ES-I3 (cell line): Measurements from ENCODE around the gene UCN.
"Not testable (repeated sequence)": the region's sequence is repeated elsewhere in the genome, so short reads cannot be mapped to it uniquely, and the experiment has no call there.

ENCODE experiments used
- H3K36me3 ChIP-seq: 2 replicates; pipeline ENCODE4 v1.6.1; 2013; ENCODE audit warnings: mild to moderate bottlenecking, low read length, control low read depth, moderate library complexity; ENCODE audit not compliant: insufficient read depth
- H3K4me1 ChIP-seq: 2 replicates; pipeline ENCODE4 v1.6.1; 2013; ENCODE audit warnings: mild to moderate bottlenecking, control low read depth, low read length; ENCODE audit not compliant: insufficient read depth
- H3K9ac ChIP-seq: 2 replicates; pipeline ENCODE4 v1.6.1; 2013; ENCODE audit warnings: low read depth, mild to moderate bottlenecking, low read length, moderate library complexity
- H3K9me3 ChIP-seq: 2 replicates; pipeline ENCODE4 v1.6.1; 2013; ENCODE audit warnings: mild to moderate bottlenecking, low read length, moderate library complexity; ENCODE audit not compliant: control insufficient read depth, insufficient read depth

UCN gene, protein sequence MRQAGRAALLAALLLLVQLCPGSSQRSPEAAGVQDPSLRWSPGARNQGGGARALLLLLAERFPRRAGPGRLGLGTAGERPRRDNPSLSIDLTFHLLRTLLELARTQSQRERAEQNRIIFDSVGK

DNA sequence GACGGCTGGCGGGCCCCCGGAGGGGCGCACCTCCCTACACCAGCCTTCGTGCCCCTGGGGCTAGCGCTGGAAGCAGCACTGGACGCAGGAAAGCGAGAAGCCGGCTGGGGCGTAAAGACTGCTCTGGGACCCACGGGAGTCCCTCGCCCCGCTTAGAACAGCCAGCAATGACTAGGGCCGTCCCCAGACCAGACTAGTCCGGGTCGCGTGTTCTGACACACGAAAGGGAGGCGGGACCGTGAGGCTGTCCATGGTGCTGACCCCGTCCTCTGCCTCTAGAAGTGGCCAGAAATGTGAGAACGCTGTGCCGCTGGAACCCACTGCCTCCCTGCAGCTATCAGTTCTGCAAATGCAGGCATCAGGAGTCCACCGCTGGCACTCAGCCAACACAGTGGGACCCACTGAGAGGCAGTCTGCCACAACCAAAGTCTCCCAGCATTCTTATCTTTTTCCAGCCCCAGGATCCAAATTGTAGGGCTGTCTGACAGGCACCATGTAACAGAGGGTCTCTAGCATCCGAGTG, at the start of gene UCN:
UCN (minus strand) TSS at position 87 of the 523 bp plus-strand sequence. CDS start 550 bp downstream, outside the sequence.
- H3K9me3 ChIP-seq, result no peaks in the 10 kb centered on the region
- H3K9ac ChIP-seq, result peak within 1 kb of the TSS; percentile 34; the same call in 1 of the 2 replicates
- H3K36me3 ChIP-seq, result no peaks in the 10 kb centered on the region
- H3K4me1 ChIP-seq, result no peaks in the 10 kb centered on the region; the same call in 1 of the 2 replicates

DNA sequence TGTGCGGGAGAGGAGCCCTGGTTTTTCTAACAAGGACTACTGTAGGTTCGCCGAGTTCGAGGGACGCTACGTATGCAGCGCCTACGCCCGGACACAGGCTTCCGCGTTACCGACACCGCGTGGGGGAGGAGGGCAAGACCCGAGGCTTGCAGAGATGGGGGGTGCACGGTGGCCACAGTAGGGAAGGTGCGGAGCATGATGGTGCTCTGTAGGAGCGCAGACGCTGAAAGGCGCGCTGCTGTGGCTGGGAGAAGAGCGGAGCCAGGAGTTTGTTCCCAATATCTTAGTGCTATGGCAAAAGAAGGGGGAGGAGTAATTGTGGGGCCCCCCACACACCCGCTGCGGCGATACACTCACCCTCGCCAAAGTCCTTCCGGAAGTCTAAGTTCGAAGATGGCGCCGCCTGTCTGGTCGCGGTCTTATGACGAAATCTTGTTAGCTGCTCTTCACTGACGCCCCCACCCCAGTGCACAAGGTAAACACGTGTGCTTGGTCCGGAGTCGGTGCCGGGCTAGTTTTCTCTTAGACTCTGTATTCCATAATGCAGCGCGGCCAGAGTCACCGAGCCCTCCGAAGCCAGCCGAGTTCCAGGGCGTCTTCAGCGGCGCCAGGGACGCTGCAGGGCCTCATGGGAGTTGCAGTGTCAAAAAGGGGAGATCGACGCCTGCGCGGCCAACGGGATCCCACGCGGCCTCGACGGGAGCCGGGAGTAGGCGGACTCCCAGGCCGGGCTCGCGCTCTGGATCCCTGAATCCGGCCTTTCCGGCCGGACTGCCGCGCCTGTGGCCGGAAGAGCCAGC, 48.3 kb upstream of the UCN start, which contains the start of gene GTF3C2:
GTF3C2 (minus strand) TSS at position 383 of the 800 bp plus-strand sequence. CDS start 13,210 bp downstream, outside the sequence.
- Histone ChIP-seq H3K9ac (peak within 1 kb of the TSS; percentile 82), H3K36me3 (no peaks in the 10 kb centered on the region), H3K9me3 (no peaks in the 10 kb centered on the region), H3K4me1 (peaks cover 17% of the 10 kb centered on the region; the same call in 1 of the 2 replicates)

DNA sequence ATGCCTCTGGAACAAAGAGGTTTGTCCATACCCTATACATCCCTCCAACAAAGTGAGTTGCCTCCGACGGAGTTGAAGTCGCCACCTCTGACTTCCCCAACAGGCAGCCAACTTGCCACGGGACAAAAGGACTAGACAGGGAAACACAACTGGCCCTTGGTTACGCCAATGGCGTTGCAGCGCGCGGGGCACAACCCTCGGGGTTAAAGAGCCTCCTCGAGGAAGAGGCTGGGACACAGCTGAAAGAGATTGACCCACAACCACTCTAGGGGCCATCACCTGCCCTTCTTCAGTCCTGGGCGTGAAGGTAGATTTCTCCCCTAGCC, 47.8 kb upstream of the UCN start:
- H3K9me3 ChIP-seq, result no peaks in the 10 kb centered on the region
- H3K9ac ChIP-seq, result peak overlapping the region; percentile 82
- no peaks in the 10 kb centered on the region for H3K36me3 ChIP-seq
- peaks cover 17% of the 10 kb centered on the region; the same call in 1 of the 2 replicates for H3K4me1 ChIP-seq

DNA sequence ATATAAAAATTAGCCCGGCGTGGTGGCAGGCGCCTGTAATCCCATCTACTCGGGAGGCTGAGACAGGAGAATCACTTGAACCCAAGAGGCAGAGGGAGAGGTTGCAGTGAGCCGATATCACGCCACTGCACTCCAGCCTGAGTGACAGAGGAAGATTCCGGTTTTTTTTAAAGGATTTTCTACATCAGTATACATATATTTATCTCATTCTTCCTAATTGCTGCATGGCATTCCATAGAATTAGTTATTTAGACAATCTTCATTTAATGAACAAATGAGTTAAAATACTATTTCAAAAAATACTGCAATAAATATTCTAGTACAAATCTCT, 46.3 kb upstream of the UCN start:
- no peaks in the 10 kb centered on the region; the same call in 1 of the 2 replicates for H3K36me3 ChIP-seq
- no peak overlapping the region for H3K9ac ChIP-seq
- no peaks in the 10 kb centered on the region for H3K9me3 ChIP-seq
- H3K4me1 ChIP-seq, result peaks cover 17% of the 10 kb centered on the region; the same call in 1 of the 2 replicates

DNA sequence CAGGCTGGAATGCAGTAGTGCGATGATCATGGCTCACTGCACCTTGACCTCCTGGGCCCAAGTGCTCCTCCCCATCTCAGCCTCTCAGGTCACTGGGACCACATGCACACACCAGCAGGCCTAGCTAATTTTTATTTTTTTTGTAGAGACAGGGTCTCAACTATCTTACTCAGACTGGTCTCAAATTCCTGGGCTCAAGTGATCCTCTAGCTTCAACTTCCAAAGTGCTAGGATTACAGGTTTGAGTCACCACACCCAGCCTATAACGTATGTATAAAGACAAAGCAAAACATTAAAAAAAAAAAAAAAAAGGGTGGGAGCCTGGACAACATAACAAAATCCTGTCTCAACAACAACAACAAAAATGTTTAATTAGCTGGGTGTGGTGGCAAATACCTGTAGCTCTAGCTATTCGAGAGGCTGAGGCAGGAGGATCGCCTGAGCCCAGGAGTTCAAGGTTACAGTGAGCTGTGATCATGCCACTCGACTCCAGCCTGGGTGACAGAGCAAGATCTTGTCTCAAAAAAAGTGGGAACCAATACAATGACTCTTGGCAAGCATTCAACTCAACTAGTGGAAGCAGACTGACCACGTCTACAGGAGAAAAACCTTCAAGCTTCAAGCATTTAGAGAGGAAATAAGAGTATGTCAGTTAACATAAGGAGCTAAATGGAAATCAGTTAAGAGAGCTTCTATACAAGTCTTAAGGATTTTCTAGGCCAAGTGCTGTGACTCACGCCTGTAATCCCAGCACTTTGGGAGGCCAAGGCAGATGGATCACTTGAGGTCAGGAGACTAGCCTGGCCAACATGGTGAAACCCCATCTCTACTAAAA, 45.7 kb upstream of the UCN start:
- no peak overlapping the region for H3K9ac ChIP-seq
- H3K4me1 ChIP-seq, result peaks cover 17% of the 10 kb centered on the region; the same call in 1 of the 2 replicates
- no peaks in the 10 kb centered on the region; the same call in 1 of the 2 replicates for H3K36me3 ChIP-seq
- H3K9me3 ChIP-seq, result no peaks in the 10 kb centered on the region

DNA sequence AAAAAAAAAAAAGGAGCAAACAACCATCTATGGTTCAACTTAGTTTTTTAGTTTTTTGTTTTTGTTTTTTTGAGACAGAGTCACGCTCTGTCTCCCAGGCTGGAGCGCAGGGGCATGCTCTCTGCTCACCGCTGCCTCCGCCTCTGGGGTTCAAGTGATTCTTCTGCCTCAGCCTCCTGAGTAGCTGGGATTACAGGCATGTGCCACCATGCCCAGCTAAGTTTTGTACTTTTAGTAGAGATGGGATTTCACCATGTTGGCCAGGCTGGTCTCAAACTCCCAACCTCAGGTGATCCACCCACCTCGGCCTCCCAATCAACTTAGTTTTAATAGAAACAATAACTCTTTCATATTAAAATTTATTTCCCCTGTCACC, 45.1 kb upstream of the UCN start:
- not testable (repeated sequence) for H3K36me3 ChIP-seq, H3K9ac ChIP-seq, H3K9me3 ChIP-seq
- peaks cover 17% of the 10 kb centered on the region; the same call in 1 of the 2 replicates for H3K4me1 ChIP-seq

DNA sequence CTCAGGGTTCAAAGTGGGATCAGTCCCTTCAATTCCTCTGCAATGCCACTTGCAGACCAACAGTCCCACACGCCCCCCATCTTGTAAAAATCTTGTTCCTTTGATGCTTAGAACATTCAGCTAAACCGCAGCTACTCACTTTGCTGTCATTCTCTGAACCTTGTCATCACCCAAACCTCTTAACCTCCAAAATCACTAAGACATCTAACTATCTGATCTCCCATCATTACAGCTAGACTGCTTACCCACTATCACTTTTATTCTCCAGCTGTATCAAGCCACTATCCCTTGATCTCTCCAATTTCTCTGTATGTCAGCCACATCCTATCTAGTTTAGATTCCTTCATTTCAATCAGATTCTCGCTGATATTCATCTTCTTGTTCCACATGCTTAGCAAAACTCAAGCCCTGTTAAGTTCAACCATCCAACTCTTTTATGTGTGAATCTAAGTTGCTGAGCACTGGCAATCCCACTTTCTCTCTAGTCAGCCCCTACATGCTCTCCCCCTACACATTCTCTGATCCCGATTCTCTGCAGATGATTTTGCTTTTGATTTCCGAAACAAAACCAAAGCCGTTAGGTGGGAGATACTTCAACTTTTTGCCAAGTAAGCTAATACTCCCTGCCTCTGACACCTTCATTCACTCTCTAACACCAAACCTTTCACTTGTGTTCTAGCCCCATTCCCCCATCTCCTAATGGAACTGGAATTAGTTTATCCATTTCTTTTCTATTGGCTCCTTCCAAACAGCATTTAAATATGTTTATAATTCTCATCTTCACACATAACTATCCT, 43.8 kb upstream of the UCN start:
- H3K4me1 ChIP-seq, result peaks cover 17% of the 10 kb centered on the region; the same call in 1 of the 2 replicates
- no peaks in the 10 kb centered on the region for H3K9me3 ChIP-seq
- H3K9ac ChIP-seq, result no peak overlapping the region
- H3K36me3 ChIP-seq, result no peaks in the 10 kb centered on the region; the same call in 1 of the 2 replicates

DNA sequence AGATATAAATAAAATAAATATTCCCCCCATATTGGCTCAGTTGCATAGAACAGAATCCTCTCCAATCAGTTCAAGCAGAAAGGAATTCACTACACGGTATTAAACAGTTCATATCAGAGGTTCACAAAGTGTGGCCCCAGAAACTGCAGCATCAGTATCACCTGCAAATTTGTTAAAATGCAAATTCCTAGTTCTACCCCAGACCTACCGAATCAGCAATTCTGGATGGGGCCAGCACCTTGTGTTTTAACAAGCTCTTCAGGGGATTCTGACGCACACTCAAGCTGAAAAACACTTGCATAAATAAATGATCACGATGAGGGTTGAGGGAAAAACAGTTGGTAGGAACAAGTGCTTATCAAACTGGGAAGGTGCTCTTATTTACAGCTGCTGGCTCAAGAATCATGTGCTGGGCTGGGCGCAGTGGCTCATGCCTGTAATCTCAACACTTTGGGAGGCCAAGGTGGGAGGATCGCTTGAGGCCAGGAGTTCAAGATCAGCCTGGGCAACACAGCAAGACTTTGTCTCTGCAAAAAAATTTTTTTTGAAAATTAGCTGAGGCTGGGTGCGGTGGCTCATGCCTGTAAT, 42.0 kb upstream of the UCN start:
- no peaks in the 10 kb centered on the region for H3K9me3 ChIP-seq
- H3K36me3 ChIP-seq, result no peaks in the 10 kb centered on the region; the same call in 1 of the 2 replicates
- H3K9ac ChIP-seq, result no peak overlapping the region
- H3K4me1 ChIP-seq, result peaks cover 17% of the 10 kb centered on the region; the same call in 1 of the 2 replicates

DNA sequence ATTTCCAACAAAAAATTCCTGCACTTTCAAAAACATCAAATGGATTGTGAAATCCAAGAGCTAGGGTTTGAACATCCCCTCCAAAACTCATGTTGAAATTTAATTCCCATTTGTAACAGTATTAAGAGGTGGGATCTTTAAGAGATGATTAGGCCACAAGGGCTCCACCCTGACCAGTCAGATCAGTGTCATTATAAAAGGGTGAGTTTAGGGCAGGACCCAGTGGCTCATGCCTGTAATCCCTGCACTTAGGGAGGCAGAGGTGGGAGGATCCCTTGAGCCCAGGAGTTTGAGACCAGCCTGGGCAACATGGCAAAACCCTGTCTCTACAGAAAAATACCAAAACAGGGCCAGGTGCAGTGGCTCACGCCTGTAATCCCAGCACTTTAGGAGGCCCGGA, 39.4 kb upstream of the UCN start:
- no peaks in the 10 kb centered on the region for H3K9me3 ChIP-seq
- no peak overlapping the region for H3K9ac ChIP-seq
- H3K4me1 ChIP-seq, result peaks cover 6% of the 10 kb centered on the region; the same call in 1 of the 2 replicates

DNA sequence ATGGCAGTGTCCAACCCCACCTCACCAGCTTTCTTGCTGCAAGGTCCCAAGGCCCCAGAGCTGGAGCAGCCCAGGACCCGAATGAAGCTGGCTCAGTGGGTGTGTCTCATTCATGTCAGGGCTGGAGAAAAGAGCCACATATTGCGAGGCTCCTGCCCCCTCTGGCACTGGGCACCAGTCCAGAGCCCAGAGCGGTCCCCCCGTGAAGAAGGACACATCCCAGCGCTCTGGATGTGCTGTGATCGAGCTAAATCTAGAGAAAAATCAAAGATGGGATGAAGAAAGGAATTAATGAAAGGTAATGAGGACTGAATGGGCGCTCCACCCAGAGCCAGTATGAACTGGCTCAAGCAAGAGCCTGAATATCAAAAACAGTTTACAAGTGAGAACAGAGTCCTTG, 27.9 kb upstream of the UCN start:
- Histone ChIP-seq H3K4me1 (no peaks in the 10 kb centered on the region), H3K36me3 (peaks cover 57% of the 10 kb centered on the region), H3K9me3 (no peaks in the 10 kb centered on the region), H3K9ac (no peak overlapping the region)

More for the DNA sequence above, 39.4 kb upstream of the UCN start:
- peaks cover 6% of the 10 kb centered on the region; the same call in 1 of the 2 replicates for H3K36me3 ChIP-seq

DNA sequence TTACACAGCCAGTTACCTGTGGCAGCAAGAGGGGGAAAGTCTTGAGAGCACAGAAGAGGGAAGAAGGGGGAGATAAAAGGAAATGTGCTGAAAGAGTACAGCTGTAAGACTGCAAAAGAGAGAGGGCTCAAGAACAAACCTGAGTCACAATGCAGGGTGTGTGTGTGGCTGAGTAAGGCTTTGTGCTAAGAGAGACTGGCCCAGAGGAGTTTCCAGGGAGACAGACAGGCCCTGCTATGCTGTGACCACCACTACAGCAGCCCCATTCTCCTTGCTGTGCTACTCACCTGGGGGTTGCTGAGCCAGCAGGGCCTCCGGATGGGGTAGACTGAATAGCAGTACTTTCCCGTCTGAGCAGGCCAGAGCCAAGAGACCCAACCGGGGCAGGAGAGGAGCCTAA, 27.1 kb upstream of the UCN start:
- no peaks in the 10 kb centered on the region for H3K9me3 ChIP-seq

DNA sequence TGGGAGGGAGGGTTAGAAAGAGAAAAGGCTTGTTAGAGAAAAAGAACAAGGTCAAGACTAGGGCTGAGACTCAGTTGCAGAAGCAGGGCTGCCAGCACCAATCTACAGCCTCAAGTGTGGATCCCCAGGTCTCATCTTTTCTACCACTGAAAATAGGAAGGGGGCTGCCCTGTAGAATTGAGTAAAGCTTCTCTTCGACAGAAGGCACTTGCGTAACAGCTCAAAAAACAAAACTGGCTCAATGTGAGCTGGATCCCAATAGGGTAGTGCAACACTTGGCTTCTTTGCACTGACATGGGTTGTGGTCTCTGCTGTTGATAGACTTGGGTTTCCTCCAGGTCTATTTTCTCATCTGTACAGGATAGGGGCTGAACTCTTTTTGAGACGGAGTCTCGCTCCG, 16.5 kb upstream of the UCN start:
- no peaks in the 10 kb centered on the region for H3K9me3 ChIP-seq
- H3K9ac ChIP-seq, result no peak overlapping the region
- H3K36me3 ChIP-seq, result peaks cover 18% of the 10 kb centered on the region
- H3K4me1 ChIP-seq, result peaks cover 4% of the 10 kb centered on the region

More for the DNA sequence above, 27.1 kb upstream of the UCN start:
- Histone ChIP-seq H3K36me3 (peaks cover 54% of the 10 kb centered on the region), H3K4me1 (no peaks in the 10 kb centered on the region), H3K9ac (no peak overlapping the region)

DNA sequence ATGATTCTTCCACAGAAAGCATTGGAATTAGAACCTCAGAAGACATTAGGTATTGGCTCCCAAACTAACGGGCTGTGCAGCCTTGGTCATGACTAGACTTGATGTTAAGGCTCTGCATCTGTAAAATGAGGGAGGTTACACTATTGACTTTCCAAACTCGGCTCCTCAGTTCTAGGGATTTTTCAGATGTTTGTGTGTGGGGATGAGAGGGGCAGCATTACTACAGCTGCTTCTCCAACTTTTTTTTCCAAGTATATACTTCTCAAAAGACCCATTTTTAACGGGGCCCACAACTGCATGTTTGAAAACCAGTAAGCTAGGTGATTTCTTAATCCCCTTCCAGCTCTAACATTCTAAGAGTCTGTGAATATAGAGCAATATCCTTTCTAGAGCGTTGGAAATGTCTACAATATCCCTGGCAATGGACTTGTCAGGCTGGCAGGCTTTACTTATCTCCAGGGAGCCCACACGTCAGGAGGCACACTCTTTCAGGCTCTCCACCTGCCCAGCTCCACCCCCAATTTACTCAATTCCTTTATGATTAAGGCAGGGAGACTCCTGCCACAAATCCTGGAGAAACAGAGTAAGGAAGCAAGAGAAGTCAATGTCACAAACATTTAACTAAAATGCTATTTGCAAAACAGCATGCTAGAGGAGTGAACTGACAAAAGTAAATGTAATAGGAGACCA, 15.5 kb upstream of the UCN start:
- peak overlapping the region; percentile 97 for H3K9ac ChIP-seq
- H3K36me3 ChIP-seq, result peaks cover 8% of the 10 kb centered on the region
- H3K4me1 ChIP-seq, result peaks cover 4% of the 10 kb centered on the region
- no peaks in the 10 kb centered on the region for H3K9me3 ChIP-seq
